ENCODE measurements around the gene HFM1. TPM values are rescaled to one million over a fixed set of nuclear protein-coding genes. Genes with fewer than 3 reads are reported as not detected.

HFM1 gene
- total and polyA plus RNA-seq, 9 donors, result 2.9 to 17.2 (median 7.8) TPM

DNA sequence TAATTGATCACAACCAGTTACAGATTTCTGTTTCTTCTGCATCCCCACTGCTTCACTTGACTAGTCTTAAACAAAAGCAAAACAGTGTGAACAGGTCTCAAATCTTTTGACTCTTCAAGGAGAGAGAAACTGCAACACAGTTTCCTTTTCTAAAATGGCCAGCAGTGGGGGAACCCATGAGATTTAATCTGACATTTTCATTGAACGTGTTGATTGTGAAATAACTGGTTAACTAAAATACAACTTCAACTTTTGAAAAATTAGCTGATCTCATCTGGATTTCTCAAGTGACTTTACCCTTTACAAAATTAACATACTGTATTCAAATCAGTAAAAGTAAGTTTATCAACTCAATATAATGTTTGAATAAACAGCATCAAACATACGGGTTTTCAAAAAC, 143.0 kb downstream of the HFM1 start:
- Histone ChIP-seq H3K27me3 (no peaks in the 10 kb centered on the region), H3K9me3 (no peaks in the 10 kb centered on the region), H3K4me3 (no peak overlapping the region), H3K27ac (no peak overlapping the region), H3K4me1 (ENCODE audit: insufficient read depth) (no peaks in the 10 kb centered on the region), H3K36me3 (no peaks in the 10 kb centered on the region)
- TF ChIP-seq EP300 (IDR thresholded peaks at IDR 0.05) (no peak), POLR2A (IDR thresholded peaks at IDR 0.05) (no peak)
- TF ChIP-seq, protein P1, sequence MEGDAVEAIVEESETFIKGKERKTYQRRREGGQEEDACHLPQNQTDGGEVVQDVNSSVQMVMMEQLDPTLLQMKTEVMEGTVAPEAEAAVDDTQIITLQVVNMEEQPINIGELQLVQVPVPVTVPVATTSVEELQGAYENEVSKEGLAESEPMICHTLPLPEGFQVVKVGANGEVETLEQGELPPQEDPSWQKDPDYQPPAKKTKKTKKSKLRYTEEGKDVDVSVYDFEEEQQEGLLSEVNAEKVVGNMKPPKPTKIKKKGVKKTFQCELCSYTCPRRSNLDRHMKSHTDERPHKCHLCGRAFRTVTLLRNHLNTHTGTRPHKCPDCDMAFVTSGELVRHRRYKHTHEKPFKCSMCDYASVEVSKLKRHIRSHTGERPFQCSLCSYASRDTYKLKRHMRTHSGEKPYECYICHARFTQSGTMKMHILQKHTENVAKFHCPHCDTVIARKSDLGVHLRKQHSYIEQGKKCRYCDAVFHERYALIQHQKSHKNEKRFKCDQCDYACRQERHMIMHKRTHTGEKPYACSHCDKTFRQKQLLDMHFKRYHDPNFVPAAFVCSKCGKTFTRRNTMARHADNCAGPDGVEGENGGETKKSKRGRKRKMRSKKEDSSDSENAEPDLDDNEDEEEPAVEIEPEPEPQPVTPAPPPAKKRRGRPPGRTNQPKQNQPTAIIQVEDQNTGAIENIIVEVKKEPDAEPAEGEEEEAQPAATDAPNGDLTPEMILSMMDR (IDR thresholded peaks at IDR 0.05), result no peak
- DNase-seq, result no peak
- intact Hi-C loops (cut with DNase I), result no loop called here
- 84 to 87% (median 87%) methylated on average over 2 of the region's 2 CpGs for WGBS, 3 donors

DNA sequence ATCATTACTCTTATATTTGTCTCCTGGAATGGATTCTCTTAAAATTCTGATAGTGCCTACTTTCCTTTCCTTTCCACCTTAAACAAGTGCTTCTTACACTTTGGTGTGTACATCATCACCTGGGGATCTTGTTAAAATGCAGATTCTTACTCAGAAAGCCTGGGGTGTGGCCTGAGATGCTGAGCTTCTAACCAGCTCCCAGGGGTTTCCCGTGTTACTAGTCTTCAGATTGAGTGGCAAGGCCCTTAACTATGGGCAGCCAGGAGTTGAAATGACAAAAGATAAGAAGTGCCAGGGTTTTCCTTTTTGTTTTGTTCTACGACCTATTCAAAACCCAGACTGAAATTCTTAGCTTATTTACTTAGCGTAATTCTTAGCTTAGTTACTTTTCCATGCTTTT, 159.2 kb downstream of the HFM1 start:
- WGBS, 3 donors, result 48 to 59% (median 50%) methylated on average over 3 of the region's 3 CpGs
- Histone ChIP-seq H3K27ac (no peak overlapping the region), H3K36me3 (no peaks in the 10 kb centered on the region), H3K9me3 (no peaks in the 10 kb centered on the region), H3K4me1 (ENCODE audit: insufficient read depth) (no peaks in the 10 kb centered on the region), H3K4me3 (no peak overlapping the region), H3K27me3 (no peaks in the 10 kb centered on the region)
- TF ChIP-seq, protein P1 (IDR thresholded peaks at IDR 0.05), result no peak
- no peak for TF ChIP-seq EP300 (IDR thresholded peaks at IDR 0.05)
- DNase-seq, result no peak
- intact Hi-C loops (cut with DNase I), result no loop called here

DNA sequence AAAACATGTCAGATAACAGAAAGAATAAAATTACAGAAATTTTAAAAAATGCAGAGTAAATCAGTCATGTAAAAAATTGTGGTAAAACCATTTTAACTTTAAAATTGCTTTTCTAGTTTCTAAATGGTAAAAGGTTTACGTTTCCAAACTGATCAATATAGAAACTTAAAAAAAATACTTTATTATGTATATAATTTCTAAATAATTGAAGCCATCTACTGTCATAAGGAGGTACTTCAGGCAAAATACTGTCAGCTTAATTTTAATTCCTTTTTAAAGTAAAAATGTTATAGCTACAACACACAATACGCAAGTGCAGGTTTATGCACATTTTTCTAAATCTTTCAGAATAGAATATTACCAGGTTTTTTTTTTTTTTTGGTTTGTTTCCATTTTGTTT, 159.9 kb downstream of the HFM1 start:
- Histone ChIP-seq H3K4me3 (no peak overlapping the region), H3K9me3 (no peaks in the 10 kb centered on the region), H3K27me3 (no peaks in the 10 kb centered on the region), H3K27ac (no peak overlapping the region), H3K4me1 (ENCODE audit: insufficient read depth) (no peaks in the 10 kb centered on the region), H3K36me3 (no peaks in the 10 kb centered on the region)
- DNase-seq, result no peak
- TF ChIP-seq POLR2A (IDR thresholded peaks at IDR 0.05) (no peak), EP300 (IDR thresholded peaks at IDR 0.05) (no peak)
- TF ChIP-seq, protein P1 (IDR thresholded peaks at IDR 0.05), result no peak
- intact Hi-C loops (cut with DNase I), result no loop called here
- WGBS, 3 donors, result 71 to 77% (median 74%) methylated on average over 2 of the region's 2 CpGs

DNA sequence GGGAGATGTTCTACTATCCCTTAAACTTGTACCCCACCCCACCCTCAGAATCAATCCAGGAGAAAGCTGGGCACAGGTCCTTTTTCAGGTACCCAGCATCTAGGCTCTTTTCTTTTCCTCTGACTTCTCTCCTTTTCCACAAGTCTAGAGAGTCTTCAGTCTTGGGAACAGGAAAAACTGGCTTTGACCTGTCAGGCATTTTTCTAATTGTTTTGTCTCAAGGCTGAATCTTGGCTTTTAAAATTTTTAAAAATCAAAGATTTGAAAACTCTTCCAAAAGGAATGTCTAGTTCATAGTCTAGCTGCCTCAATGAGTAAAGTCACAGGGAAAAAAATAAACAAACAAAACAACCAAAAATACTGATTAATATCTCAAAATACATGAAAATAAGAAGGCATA, 161.5 kb downstream of the HFM1 start:
- H3K27ac ChIP-seq, result no peak overlapping the region
- H3K27me3 ChIP-seq, result no peaks in the 10 kb centered on the region
- no peak for TF ChIP-seq EP300 (IDR thresholded peaks at IDR 0.05)
- TF ChIP-seq, protein P1 (IDR thresholded peaks at IDR 0.05), result no peak
- TF ChIP-seq POLR2A (IDR thresholded peaks at IDR 0.05), result no peak
- H3K36me3 ChIP-seq, result no peaks in the 10 kb centered on the region
- intact Hi-C loops (cut with DNase I), result no loop called here
- H3K4me3 ChIP-seq, result no peak overlapping the region
- no peaks in the 10 kb centered on the region for H3K4me1 ChIP-seq (ENCODE audit: insufficient read depth)
- no peak for DNase-seq
- no peaks in the 10 kb centered on the region for H3K9me3 ChIP-seq

DNA sequence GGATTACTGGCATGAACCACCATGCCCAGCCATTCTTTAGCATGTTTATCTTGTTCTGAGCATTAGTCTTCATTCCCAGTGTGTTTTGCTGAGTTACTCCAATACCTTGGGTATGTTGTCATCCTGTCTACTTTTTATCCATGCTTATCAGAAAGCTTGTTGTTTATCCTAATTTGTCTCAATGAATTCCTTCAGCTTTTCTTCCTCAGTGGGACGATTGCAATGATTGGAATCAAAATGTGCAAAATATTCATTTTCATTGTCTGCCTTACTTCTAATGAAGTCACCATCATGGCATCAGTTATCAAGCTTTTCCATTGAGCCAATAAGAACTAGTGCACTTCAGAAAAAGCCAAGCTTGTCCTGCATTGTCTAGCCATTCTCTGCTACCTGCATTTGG, 170.5 kb downstream of the HFM1 start:
- no peak overlapping the region for H3K27ac ChIP-seq
- DNase-seq, result no peak
- no peaks in the 10 kb centered on the region for H3K9me3 ChIP-seq
- TF ChIP-seq, protein P1 (IDR thresholded peaks at IDR 0.05), result no peak
- no peak for TF ChIP-seq POLR2A (IDR thresholded peaks at IDR 0.05)
- TF ChIP-seq EP300 (IDR thresholded peaks at IDR 0.05), result no peak
- H3K4me1 ChIP-seq (ENCODE audit: insufficient read depth), result no peaks in the 10 kb centered on the region
- no peaks in the 10 kb centered on the region for H3K36me3 ChIP-seq
- no peak overlapping the region for H3K4me3 ChIP-seq
- 32 to 50% (median 40%) methylated on average over 1 of the region's 1 CpG for WGBS, 3 donors
- intact Hi-C loops (cut with DNase I), result no loop called here
- H3K27me3 ChIP-seq, result no peaks in the 10 kb centered on the region
